K562 (cell line): ENCODE results near the gene FBLN2. TPM values are rescaled to one million over a fixed set of nuclear protein-coding genes. Genes with fewer than 3 reads are reported as not detected.

Source experiments
- CBX3 ChIP-seq, 2 experiments: IDR thresholded peaks; 1 replicate in 1 of 2; 2 replicates in 1 of 2; pipeline ENCODE4 v1.6.1; 2012; ENCODE audit warnings: inconsistent platforms in 2 of 2, low read length in 2 of 2, borderline replicate concordance in 1 of 2, control low read depth in 1 of 2
- CREB1 ChIP-seq, 2 experiments: sonication (generic) in 1 of 2; formaldehyde crosslinking in 1 of 2; IDR thresholded peaks; 2 replicates each; pipeline versions ENCODE4 v1.6.1 to v1.8.0; 2012 to 2022; ENCODE audit warnings: inconsistent platforms in 1 of 2, mild to moderate bottlenecking in 1 of 2, missing genetic modification reagents in 1 of 2, moderate library complexity in 1 of 2
- CREB5 ChIP-seq: fragments of 250-450 bp; sonication (Bioruptor Pico); IDR thresholded peaks from 2 replicates; pipeline ENCODE4 v1.5.0; 2020; ENCODE audit warnings: mild to moderate bottlenecking
- ELF2 ChIP-seq: fragments of 250-450 bp; sonication (Bioruptor Pico); IDR thresholded peaks from 2 replicates; pipeline ENCODE4 v1.5.0; 2021; ENCODE audit warnings: mild to moderate bottlenecking
- EP300 ChIP-seq: IDR thresholded peaks from 2 replicates; pipeline ENCODE4 v1.6.1; 2012; ENCODE audit warnings: low read length, improper control_type of control experiment
- EZH2 ChIP-seq: IDR thresholded peaks from 2 replicates; pipeline ENCODE4 v1.6.1; 2012; ENCODE audit warnings: low read depth, mild to moderate bottlenecking, inconsistent platforms, low read length, borderline replicate concordance
- FIP1L1 ChIP-seq: fragments of 200-400 bp; formaldehyde crosslinking; IDR thresholded peaks from 2 replicates; pipeline ENCODE4 v1.6.1; 2018; ENCODE audit warnings: mild to moderate bottlenecking, low read depth, low read length; ENCODE audit not compliant: poor library complexity, severe bottlenecking
- HDAC3 ChIP-seq: fragments of 450-650 bp; IDR thresholded peaks from 2 replicates; pipeline ENCODE4 v1.6.1; 2018; ENCODE audit warnings: borderline replicate concordance, mild to moderate bottlenecking, moderate library complexity; ENCODE audit not compliant: partially characterized antibody
- HMG20A ChIP-seq: fragments of 450-650 bp; formaldehyde crosslinking; conservative IDR thresholded peaks from 2 replicates; pipeline ENCODE4 v1.4.0; 2020; ENCODE audit warnings: mild to moderate bottlenecking, mixed read lengths
- MLLT1 ChIP-seq, 2 experiments: fragments of 450-650 bp; IDR thresholded peaks; 2 replicates each; pipeline ENCODE4 v1.6.1; 2016
- MTF1 ChIP-seq: fragments of 250-450 bp; sonication (Bioruptor Pico); IDR thresholded peaks from 2 replicates; pipeline ENCODE4 v1.9.0; 2021; ENCODE audit warnings: moderate library complexity, mild to moderate bottlenecking, inconsistent platforms, borderline replicate concordance
- PHF8 ChIP-seq: fragments of 200-600 bp; sonication (generic); IDR thresholded peaks from 2 replicates; pipeline ENCODE4 v1.6.1; 2012; ENCODE audit warnings: mixed run types, mild to moderate bottlenecking, inconsistent platforms, low read length, moderate library complexity, borderline replicate concordance
- PTBP1 ChIP-seq: fragments of 200-400 bp; formaldehyde crosslinking; IDR thresholded peaks from 2 replicates; pipeline ENCODE4 v1.6.1; 2017; ENCODE audit warnings: low read depth, low read length
- RBBP5 ChIP-seq: fragments of 200-600 bp; sonication (generic); IDR thresholded peaks from 2 replicates; pipeline ENCODE4 v1.6.1; 2012; ENCODE audit warnings: borderline replicate concordance, mild to moderate bottlenecking, low read length, control low read depth, inconsistent platforms; ENCODE audit not compliant: insufficient read depth, poor library complexity, severe bottlenecking
- RBM22 ChIP-seq: fragments of 200-400 bp; formaldehyde crosslinking; IDR thresholded peaks from 2 replicates; pipeline ENCODE4 v1.6.1; 2018; ENCODE audit warnings: low read length, low read depth; ENCODE audit not compliant: poor library complexity, severe bottlenecking
- SMAD3 ChIP-seq: fragments of 450-650 bp; formaldehyde crosslinking; conservative IDR thresholded peaks from 2 replicates; pipeline ENCODE4 v1.4.0; 2020; ENCODE audit warnings: mild to moderate bottlenecking
- STAT5B ChIP-seq: fragments of 250-450 bp; sonication (Bioruptor Pico); IDR thresholded peaks from 2 replicates; pipeline ENCODE4 v1.8.0; 2021; ENCODE audit warnings: mild to moderate bottlenecking, inconsistent platforms
- TGIF2 ChIP-seq: sonication (generic); formaldehyde crosslinking; IDR thresholded peaks from 2 replicates; pipeline ENCODE4 v1.8.1; 2022; ENCODE audit warnings: mild to moderate bottlenecking, missing genetic modification reagents, moderate library complexity
- YY1 ChIP-seq, 3 experiments: IDR thresholded peaks; 2 replicates each; pipeline ENCODE4 v1.6.1; 2011; ENCODE audit warnings: low read length in 2 of 3, mild to moderate bottlenecking in 2 of 3, moderate library complexity in 2 of 3, borderline replicate concordance in 1 of 3, control low read depth in 1 of 3, low read depth in 1 of 3; ENCODE audit not compliant: insufficient read depth in 3 of 3, insufficient replicate concordance in 2 of 3, control insufficient read depth in 1 of 3, insufficient read length in 1 of 3; ENCODE audit errors: extremely low read depth in 1 of 3
- ZBTB12 ChIP-seq: fragments of 250-450 bp; sonication (Bioruptor Pico); IDR thresholded peaks from 2 replicates; pipeline ENCODE4 v1.4.0; 2020
- ZKSCAN8 ChIP-seq: fragments of 200-800 bp; sonication (Bioruptor generic); IDR thresholded peaks from 2 replicates; pipeline ENCODE4 v1.6.1; 2016; ENCODE audit warnings: missing genetic modification characterization, missing compliant biosample characterization
- ZNF124 ChIP-seq: sonication (generic); formaldehyde crosslinking; IDR thresholded peaks from 2 replicates; pipeline ENCODE4 v1.8.1; 2022; ENCODE audit warnings: missing genetic modification reagents
- ZNF175 ChIP-seq: fragments of 200-800 bp; sonication (Bioruptor generic); IDR thresholded peaks from 2 replicates; pipeline ENCODE4 v1.6.1; 2016; ENCODE audit warnings: low read depth, mild to moderate bottlenecking, missing genetic modification characterization, missing compliant biosample characterization
- ZNF408 ChIP-seq: fragments of 250-450 bp; sonication (Bioruptor Pico); IDR thresholded peaks from 2 replicates; pipeline ENCODE4 v1.4.0; 2020; ENCODE audit warnings: low read depth, mild to moderate bottlenecking, moderate library complexity
- ZNF766 ChIP-seq: fragments of 200-800 bp; sonication (Bioruptor generic); conservative IDR thresholded peaks from 2 replicates; pipeline ENCODE4 v1.6.1; 2016; ENCODE audit warnings: missing genetic modification characterization, missing compliant biosample characterization
- polyA plus RNA-seq, 8 experiments: library from polyadenylated mRNA; depleted of rRNA in 4 of 8; stranded (reverse) in 5 of 8; unstranded in 3 of 8; fragments of >200 nt; fragmentation: Nextera tagmentation in 2 of 8; fragmentation: Illumina TruSeq in 1 of 8; extraction: Ambion mirVana in 2 of 8; extraction: Trizol in 1 of 8; gene quantifications; 2 replicates each; pipeline versions ENCODE4 v1.2.1 to v1.2.3, GENCODE V29; 2011 to 2014; ENCODE audit warnings: inconsistent platforms in 1 of 8, missing spikeins in 1 of 8
- total RNA-seq, 7 experiments: library from RNA; depleted of rRNA in 6 of 7; stranded (reverse); fragments of >200 nt in 6 of 7; fragmentation: Illumina TruSeq in 2 of 7; extraction: Trizol in 2 of 7; gene quantifications; 2 replicates each; pipeline versions ENCODE4 v1.2.1 to v1.2.3, GENCODE V29; 2011 to 2021; ENCODE audit warnings: low replicate concordance in 1 of 7

FBLN2 gene
- total and polyA plus RNA-seq, 9 of the 15 experiments (the other 6 are each of a cell fraction or from before 2014, with no cell fraction given), result 0.03 to 0.10 (median 0.04) TPM; not detected in 6

GRCh38 chr3:13652728-13653127 is 103.8 kb downstream of the FBLN2 start (continued):
- peak; percentile 14 for TF ChIP-seq RBBP5
- TF ChIP-seq PTBP1, result no peak
- no peak for TF ChIP-seq ZNF766 (CRISPR knock-in tag)
- TF ChIP-seq ZBTB12, result no peak
- TF ChIP-seq CREB1 (IDR thresholded peaks at IDR 0.05), result no peak
- no peak for TF ChIP-seq CREB1 (CRISPR knock-in tag; IDR thresholded peaks at IDR 0.05)
- TF ChIP-seq ZNF175 (CRISPR knock-in tag), result no peak
- TF ChIP-seq PHF8, result no peak
- no peak for TF ChIP-seq ZNF124 (CRISPR knock-in tag)
- TF ChIP-seq ZKSCAN8, result no peak
- TF ChIP-seq EZH2, result no peak
- TF ChIP-seq MTF1 (CRISPR knock-in tag), result no peak
- no peak for TF ChIP-seq EP300
- no peak for TF ChIP-seq CREB5
- no peak for TF ChIP-seq ELF2
- TF ChIP-seq SMAD3, result no peak
- no peak for TF ChIP-seq YY1 (IDR thresholded peaks at IDR 0.05; ENCODE audit: borderline replicate concordance in 1 of 3, control insufficient read depth in 1 of 3, extremely low read depth in 1 of 3, insufficient read depth in 3 of 3, insufficient read length in 1 of 3, insufficient replicate concordance in 2 of 3, low read depth in 1 of 3, low read length in 2 of 3)
- TF ChIP-seq MLLT1 (IDR thresholded peaks at IDR 0.05), result no peak
- TF ChIP-seq HDAC3, result no peak
- no peak for TF ChIP-seq HMG20A
- TF ChIP-seq RBM22, result no peak
- TF ChIP-seq STAT5B (CRISPR knock-in tag), result no peak
- no peak for TF ChIP-seq ZNF408 (CRISPR knock-in tag)
- no peak for TF ChIP-seq TGIF2 (CRISPR knock-in tag)
- TF ChIP-seq CBX3 (IDR thresholded peaks at IDR 0.05; ENCODE audit: borderline replicate concordance in 1 of 2, low read length in 2 of 2), result peak in 1 of 2 experiments; percentile 16; a peak in 1 of 3 replicates
- TF ChIP-seq FIP1L1, result no peak
